Skeletal muscle tissue (tissue), 4 donors: ENCODE measurements around the gene UBR2. TPM values are rescaled to one million over a fixed set of nuclear protein-coding genes. Genes with fewer than 3 reads are reported as not detected.
A peak's percentile ranks its signal among the peaks of the same experiment; 100 is the strongest.
"Not testable (repeated sequence)": the region's sequence is repeated elsewhere in the genome, so short reads cannot be mapped to it uniquely, and the experiment has no call there.

ENCODE experiments used
- H3K27ac ChIP-seq: one replicate; pipeline ENCODE4 v1.7.0; 2013; ENCODE audit warnings: mild to moderate bottlenecking, low read depth, low read length, inconsistent platforms
- H3K27me3 ChIP-seq, 3 donors: one replicate each; pipeline ENCODE4 v1.7.0; 2013; ENCODE audit warnings: low read length in 3 of 3; ENCODE audit not compliant: control insufficient read depth in 3 of 3, insufficient read depth in 3 of 3
- H3K36me3 ChIP-seq, 3 donors: one replicate each; pipeline ENCODE4 v1.7.0; 2013; ENCODE audit warnings: low read length in 3 of 3; ENCODE audit not compliant: control insufficient read depth in 3 of 3, insufficient read depth in 3 of 3
- H3K4me1 ChIP-seq, 3 donors: one replicate each; pipeline ENCODE4 v1.7.0; 2013; ENCODE audit warnings: low read length in 3 of 3, mild to moderate bottlenecking in 3 of 3; ENCODE audit not compliant: control insufficient read depth in 3 of 3, insufficient read depth in 3 of 3
- H3K4me3 ChIP-seq, 3 donors: one replicate each; pipeline ENCODE4 v1.7.0; 2013; ENCODE audit warnings: low read length in 3 of 3
- H3K9ac ChIP-seq, 3 donors: one replicate each; pipeline ENCODE4 v1.7.0; 2013; ENCODE audit warnings: low read length in 3 of 3, mild to moderate bottlenecking in 3 of 3, moderate library complexity in 2 of 3, low read depth in 1 of 3
- H3K9me3 ChIP-seq, 3 donors: one replicate each; pipeline ENCODE4 v1.7.0; 2013; ENCODE audit warnings: low read length in 3 of 3; ENCODE audit not compliant: control insufficient read depth in 3 of 3
- total RNA-seq: library from RNA; depleted of rRNA; stranded (reverse); fragments of >200 nt; gene quantifications from one replicate; pipeline ENCODE4 v1.2.3, GENCODE V29; 2014
- donor health status: Osteomylitis.

The UBR2 gene
- total RNA-seq, 1 donor from 2014 or later = 24.0 TPM

- Histone ChIP-seq H3K4me1 (peaks cover 31 to 37% (median 33%) of the 10 kb centered on the region in 3 donors), H3K36me3 (peaks cover 6 to 13% (median 9%) of the 10 kb centered on the region in 3 donors), H3K27me3 (no peaks in the 10 kb centered on the region), H3K9ac (no peak overlapping the region), H3K27ac (peak overlapping the region; percentile 44), H3K9me3 (no peaks in the 10 kb centered on the region), H3K4me3 (no peak overlapping the region)
Observed at GRCh38 chr6:42697268-42697655, 133.4 kb downstream of the UBR2 start.

- H3K4me3 ChIP-seq = no peak overlapping the region
- H3K27me3 ChIP-seq = no peaks in the 10 kb centered on the region
- H3K4me1 ChIP-seq = peaks cover 26 to 31% (median 27%) of the 10 kb centered on the region in 3 donors
- peaks cover 0 to 9% (median 3%) of the 10 kb centered on the region in 3 donors for H3K36me3 ChIP-seq
- no peak overlapping the region for H3K9ac ChIP-seq
- no peaks in the 10 kb centered on the region for H3K9me3 ChIP-seq
- no peak overlapping the region for H3K27ac ChIP-seq
Observed at GRCh38 chr6:42698217-42698616, 134.4 kb downstream of the UBR2 start.

- H3K27ac ChIP-seq = no peak overlapping the region
- no peaks in the 10 kb centered on the region for H3K9me3 ChIP-seq
- H3K4me1 ChIP-seq = peaks cover 10% of the 10 kb centered on the region in 3 donors
- peaks cover 0 to 3% (median 2%) of the 10 kb centered on the region in 3 donors for H3K36me3 ChIP-seq
- no peaks in the 10 kb centered on the region for H3K27me3 ChIP-seq
- no peak overlapping the region for H3K4me3 ChIP-seq
- H3K9ac ChIP-seq = no peak overlapping the region
Observed at GRCh38 chr6:42702200-42702599, 138.4 kb downstream of the UBR2 start.

GRCh38 chr6:42702786-42703185, 139.0 kb downstream of the UBR2 start:
- not testable (repeated sequence) for H3K27me3 ChIP-seq, H3K4me3 ChIP-seq, H3K9me3 ChIP-seq, H3K27ac ChIP-seq, H3K36me3 ChIP-seq, H3K9ac ChIP-seq
- H3K4me1 ChIP-seq = peaks cover 10% of the 10 kb centered on the region in 3 donors

- Histone ChIP-seq H3K9me3 (no peaks in the 10 kb centered on the region), H3K27ac (peak overlapping the region; percentile 83), H3K9ac (peak overlapping the region; percentile 73 to 93 (median 85))
Observed at GRCh38 chr6:42704251-42704936, 140.6 kb downstream of the UBR2 start.

GRCh38 chr6:42704937-42705374, 141.1 kb downstream of the UBR2 start:
- H3K4me3 ChIP-seq = peak overlapping the region in 2 of 3 donors; percentile 87 to 91
- no peaks in the 10 kb centered on the region for H3K27me3 ChIP-seq
- H3K9ac ChIP-seq = peak overlapping the region; percentile 73 to 93 (median 85)
- peaks cover 7 to 13% (median 11%) of the 10 kb centered on the region in 3 donors for H3K4me1 ChIP-seq
- H3K36me3 ChIP-seq = peaks cover 0 to 2% (median 0%) of the 10 kb centered on the region in 3 donors
- no peaks in the 10 kb centered on the region for H3K9me3 ChIP-seq
- peak overlapping the region; percentile 83 for H3K27ac ChIP-seq

More at GRCh38 chr6:42704251-42704936, 140.6 kb downstream of the UBR2 start:
- H3K4me1 ChIP-seq = peaks cover 7 to 10% (median 10%) of the 10 kb centered on the region in 3 donors
- peak overlapping the region; percentile 70 to 91 (median 87) for H3K4me3 ChIP-seq
- H3K36me3 ChIP-seq = peaks cover 0 to 2% (median 0%) of the 10 kb centered on the region in 3 donors
- H3K27me3 ChIP-seq = no peaks in the 10 kb centered on the region

- no peak overlapping the region for H3K4me3 ChIP-seq
- H3K9me3 ChIP-seq = peaks cover 0 to 9% (median 5%) of the 10 kb centered on the region in 3 donors
- H3K27me3 ChIP-seq = no peaks in the 10 kb centered on the region
- H3K9ac ChIP-seq = no peak overlapping the region
- peaks cover 0 to 2% (median 0%) of the 10 kb centered on the region in 3 donors for H3K36me3 ChIP-seq
- H3K4me1 ChIP-seq = peaks cover 11 to 18% (median 15%) of the 10 kb centered on the region in 3 donors
- H3K27ac ChIP-seq = no peak overlapping the region
Observed at GRCh38 chr6:42707595-42707994, 143.8 kb downstream of the UBR2 start.

- Histone ChIP-seq H3K4me3 (no peak overlapping the region), H3K4me1 (peaks cover 11 to 18% (median 15%) of the 10 kb centered on the region in 3 donors), H3K9ac (no peak overlapping the region), H3K36me3 (no peaks in the 10 kb centered on the region), H3K27ac (no peak overlapping the region), H3K9me3 (peaks cover 0 to 9% (median 5%) of the 10 kb centered on the region in 3 donors), H3K27me3 (no peaks in the 10 kb centered on the region)
Observed at GRCh38 chr6:42708096-42708495, 144.3 kb downstream of the UBR2 start.

- Histone ChIP-seq H3K27me3 (no peaks in the 10 kb centered on the region), H3K4me1 (peaks cover 4 to 11% (median 7%) of the 10 kb centered on the region in 3 donors), H3K9me3 (peaks cover 0 to 9% (median 5%) of the 10 kb centered on the region in 3 donors), H3K27ac (no peak overlapping the region), H3K36me3 (no peaks in the 10 kb centered on the region), H3K4me3 (no peak overlapping the region), H3K9ac (peak overlapping the region in 1 of 3 donors; percentile 25)
Observed at GRCh38 chr6:42709871-42710270, 146.0 kb downstream of the UBR2 start.

- H3K27me3 ChIP-seq = no peaks in the 10 kb centered on the region
- no peaks in the 10 kb centered on the region for H3K36me3 ChIP-seq
- peaks cover 3 to 9% (median 5%) of the 10 kb centered on the region in 3 donors for H3K4me1 ChIP-seq
- peaks cover 0 to 9% (median 5%) of the 10 kb centered on the region in 3 donors for H3K9me3 ChIP-seq
- no peak overlapping the region for H3K4me3 ChIP-seq
- peak overlapping the region in 1 of 3 donors; percentile 25 for H3K9ac ChIP-seq
- no peak overlapping the region for H3K27ac ChIP-seq
Observed at GRCh38 chr6:42710316-42710715, 146.5 kb downstream of the UBR2 start.
